NCI-H82 treated with DMSO at 0.1 percent for 48 hours (cell line): ENCODE measurements around the gene NFIX.

Source experiments
- DNase-seq: peaks from one replicate; lab custom pipeline; 2025; ENCODE audit not compliant: unreplicated experiment; lab: John Stamatoyannopoulos, UW

The NFIX gene

DNA sequence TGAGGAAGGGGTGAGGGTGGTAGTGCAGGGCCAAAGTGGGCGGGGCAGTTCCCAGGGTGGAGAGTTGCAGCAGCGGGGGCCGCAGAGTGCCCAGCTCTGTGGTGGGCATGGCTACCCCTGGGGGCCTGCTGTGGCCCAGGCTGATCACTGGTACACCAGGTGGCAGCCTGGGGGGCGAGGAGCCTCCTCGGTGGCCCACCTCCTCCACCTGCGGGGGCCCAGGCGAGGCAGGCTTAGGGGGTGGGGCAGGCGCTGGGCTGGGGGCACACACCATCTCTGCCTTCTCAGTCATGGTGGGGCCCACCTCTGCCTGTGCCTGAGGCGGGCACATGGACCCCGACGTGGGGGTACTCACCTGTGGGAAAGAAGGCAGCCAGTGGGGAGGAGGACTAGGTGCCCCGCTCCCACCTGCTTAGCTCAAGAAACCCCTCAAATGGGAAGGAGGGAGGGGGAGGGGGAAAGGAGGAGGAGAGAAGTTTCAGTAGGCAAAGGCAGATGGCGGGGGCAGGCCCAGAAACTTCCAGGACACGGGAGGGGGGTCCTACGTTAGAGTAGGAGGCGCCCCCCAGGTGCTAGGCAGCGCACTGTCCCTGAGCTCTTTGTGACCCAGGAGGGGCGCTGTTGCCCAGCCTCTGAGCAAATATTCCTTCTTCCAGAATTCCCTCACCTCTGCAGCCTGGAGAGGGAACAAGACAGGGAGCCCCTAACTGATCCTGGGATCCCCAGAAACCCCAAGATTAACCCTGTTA lies 105.7 kb downstream of the NFIX start:
- no peak for DNase-seq

DNA sequence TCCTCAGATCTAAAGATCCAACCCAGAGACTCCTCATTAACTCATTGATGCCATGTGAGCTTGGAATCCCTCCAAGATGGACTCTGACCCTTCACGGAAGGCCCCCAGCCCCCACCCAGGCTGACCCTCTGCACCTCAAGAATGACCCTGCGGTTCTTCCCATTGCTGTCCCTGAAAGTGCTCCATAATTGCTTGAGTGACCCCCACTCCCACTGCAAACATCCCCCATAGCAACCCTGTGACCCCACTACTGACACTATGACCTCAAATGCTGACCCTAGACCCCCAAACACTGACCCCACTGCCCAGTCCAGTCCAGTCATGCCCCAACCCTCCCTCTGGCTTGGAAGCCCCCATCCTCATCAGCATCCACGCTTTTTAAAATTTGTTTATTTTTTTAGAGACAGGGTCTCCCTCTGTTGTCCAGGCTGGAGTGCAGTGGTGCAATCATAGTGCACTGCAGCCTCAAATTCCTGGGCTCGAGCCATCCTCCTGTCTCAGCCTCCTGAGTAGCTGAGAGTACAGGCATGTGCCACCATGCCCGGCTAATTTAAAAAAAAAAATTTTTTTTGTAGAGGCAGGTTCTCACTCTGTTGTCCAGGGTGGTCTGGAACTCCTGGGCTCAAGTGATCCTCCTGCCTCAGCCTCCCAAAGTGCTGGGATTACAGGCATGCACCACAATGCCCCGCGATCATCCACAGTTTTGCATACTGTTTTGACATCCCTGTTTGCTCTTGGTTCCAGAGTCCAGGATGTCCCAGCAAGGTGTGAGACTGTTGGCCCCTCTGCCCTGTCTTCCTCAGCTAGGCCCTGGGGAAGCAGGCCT lies 106.5 kb downstream of the NFIX start:
- DNase-seq, result no peak

DNA sequence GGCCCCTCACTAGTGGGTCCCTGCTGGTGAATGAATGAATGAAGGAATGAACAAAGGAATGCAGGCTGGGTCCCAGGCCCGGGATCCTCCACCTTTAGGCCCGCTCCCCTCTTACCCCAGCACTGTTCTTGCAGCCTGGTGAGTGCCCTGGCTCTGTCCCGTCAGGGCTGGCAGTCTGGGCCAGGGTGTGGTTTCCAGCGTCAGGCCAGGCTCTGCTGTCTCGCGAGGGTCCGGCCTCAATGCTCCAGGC lies 107.1 kb downstream of the NFIX start:
- DNase-seq, result no peak

DNA sequence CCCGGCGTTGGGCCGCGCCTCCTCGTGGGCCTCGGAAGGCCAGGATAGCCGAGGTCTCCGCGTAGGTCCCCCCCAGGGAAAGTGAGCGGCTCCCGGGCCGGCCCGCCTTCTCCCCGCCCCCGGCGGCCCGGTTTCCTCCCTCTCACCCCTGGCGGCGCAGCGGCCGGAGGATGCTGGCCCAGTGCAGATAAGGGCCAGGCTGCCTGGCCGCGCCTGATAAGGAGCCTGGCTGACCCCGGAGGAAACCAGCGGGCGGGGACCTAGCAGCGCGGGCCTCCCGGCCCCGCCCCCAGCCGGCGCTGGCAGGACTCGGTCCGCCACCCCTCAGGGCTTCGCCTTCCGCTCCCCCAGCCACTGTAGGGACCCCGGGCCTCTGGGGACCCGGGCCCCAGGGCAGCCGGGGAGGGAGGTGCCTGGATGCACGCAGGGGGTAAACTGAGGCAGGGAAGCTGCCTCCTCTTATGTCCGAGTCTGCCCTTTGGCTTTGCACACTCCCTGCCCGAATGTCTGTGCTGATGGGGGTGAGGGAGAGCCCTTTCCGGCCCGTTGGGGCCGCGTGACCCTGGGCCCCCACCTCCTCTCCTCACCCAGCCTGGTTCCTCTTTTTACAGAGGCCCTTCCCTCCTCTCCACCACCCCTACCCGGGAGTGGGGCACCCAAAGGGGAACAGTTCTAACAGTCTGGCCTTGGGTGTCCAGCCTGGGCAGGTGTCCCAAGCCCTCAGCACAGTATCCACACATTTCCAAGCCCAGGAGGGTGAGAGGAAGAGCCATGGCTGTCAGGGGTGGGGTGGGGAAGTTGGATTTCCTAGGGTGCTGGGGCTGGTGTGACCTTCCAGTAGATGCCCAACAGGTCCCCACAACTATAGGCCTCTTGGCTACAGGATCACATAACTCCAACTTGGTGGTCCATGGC lies 107.6 kb downstream of the NFIX start, which contains the start of gene LYL1:
Gene LYL1 (minus strand): TSS at position 193 of the 915 bp plus-strand sequence. CDS start 1,687 bp downstream, outside the sequence.
- DNase-seq, result no peak

DNA sequence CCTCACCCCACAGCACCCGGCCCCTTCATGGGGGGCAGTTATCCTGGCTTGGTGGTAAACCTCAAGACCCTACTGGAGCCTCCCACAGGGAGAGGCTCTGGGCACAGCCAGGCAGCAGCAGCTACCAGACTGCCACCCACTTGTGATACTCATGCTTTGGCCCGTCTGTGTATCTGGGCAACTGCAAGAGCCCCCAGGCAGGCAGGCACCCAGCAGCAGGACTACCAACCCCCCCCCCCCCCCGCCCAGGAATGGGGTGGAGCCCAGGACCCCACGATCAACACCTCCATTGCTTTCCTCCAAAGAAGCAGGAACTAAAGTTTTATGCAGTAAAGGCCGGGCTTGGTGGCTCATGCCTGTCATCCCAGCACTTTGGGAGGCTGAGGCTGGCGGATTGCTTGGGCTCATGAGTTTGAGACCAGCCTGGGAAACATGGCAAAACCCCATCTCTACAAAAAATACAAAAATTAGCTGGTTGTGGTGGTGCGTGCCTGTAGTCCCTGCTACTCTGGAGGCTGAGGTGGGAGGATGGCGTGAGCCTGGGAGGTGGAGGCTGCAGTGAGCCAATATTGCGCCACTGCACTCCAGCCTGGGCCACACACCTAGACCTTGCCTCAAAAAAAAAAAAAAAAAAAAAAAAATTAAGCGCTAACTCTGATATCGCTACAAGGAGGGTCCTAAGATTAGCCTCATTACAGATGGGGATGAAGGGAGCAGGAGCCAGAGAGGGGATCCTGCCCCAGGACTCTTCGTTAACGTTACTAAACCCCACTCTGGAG lies 108.5 kb downstream of the NFIX start:
- DNase-seq, result no peak

DNA sequence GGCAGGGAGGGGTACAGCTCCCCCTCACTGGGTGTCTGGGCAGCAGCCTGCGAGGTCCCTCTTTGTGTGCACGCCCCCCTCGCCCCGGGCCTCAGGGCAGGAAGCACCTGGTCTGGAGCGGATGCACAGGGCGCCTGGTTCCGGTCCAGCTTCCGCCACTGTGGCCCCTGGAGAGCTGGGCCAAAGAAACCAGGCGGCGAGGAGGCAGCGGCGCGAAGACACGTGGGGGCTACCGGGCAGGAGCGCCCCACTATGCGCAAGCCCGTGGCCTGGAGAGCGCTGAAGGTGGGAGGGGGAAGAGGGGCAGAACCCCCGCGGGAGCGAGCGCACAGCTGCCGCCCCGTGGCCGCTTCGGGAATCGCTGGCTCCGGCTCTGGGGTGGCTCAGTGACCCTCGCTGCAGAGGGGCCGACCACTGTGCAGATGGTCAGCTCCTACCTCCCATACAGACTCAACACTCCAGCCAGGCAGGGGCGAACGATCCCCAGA lies 109.1 kb downstream of the NFIX start:
- no peak for DNase-seq

DNA sequence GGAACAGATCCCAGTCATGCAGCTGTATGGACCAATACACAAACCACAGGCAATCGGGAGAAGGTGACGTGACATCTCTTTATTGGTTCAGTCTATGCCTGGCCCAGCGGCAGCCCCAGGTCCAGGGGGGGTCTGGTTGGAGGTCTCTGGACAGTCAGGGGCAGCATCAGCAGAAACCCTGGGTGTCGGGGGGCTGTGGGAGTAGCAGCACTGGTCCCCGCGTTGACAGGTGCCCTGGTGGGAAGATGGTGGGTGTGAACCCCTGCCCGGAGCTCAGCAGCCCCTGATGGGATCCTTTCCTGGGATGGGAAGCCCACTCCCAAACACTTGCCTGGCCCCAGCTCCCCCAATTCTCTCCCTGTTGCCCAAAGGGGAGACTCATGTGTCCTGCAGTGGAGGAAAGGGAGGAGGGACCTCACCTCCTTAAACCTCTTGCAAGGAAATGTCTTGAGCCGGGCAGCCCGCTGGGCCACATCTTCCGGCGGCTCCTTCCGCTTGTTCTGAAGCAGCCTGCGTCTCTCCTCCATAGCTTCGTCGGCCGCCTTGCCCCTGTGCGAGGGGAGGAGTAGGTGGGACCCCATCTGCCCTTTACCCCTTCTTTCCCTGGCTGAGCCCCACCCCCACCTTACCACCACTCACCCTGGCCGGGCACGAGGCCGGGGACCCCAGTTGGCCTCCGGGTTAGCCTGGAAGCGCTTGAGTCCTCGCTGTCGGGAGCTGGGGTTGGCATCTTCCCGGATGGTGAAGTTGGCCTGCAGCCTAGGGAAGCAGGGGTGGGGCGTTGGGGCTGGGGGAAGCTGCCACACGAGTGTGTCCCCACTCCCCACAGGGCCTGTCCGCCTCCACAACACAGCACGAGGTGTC lies 109.8 kb downstream of the NFIX start:
- DNase-seq, result no peak

DNA sequence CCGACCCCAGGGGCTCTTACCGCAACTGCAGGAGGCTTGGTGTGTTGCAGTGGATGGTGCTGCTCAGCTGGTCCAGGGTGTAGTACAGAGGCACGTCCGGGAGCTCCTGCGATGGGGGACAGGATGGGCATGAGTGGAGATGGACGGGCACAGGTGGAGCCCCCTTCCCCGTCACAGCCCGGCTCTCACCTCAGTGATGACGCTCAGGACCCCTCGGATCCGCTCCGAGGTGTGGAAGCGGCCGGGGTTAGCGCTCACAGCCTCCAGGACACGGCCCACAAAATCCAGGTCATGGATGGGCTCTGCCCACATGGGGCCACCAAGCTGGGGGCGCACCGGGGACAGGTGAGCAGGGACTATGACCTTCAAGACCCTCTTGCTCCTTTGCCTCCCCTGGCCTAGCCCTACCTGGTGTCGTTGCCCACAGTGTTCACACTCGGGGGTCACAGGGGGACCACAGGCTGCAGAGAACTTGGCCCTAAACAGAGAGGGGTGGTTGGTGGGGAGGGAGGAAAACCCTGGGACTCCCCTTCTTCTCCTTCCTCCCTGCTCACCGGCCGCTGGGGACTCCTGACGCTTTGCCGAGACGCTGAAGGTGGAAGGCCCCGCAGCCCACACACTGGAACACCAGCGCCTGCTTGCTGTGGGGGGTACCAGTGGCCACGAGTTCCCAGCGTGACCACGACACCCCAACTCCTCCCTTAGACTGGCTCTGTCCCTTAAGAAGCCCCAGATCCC lies 114.3 kb downstream of the NFIX start:
- DNase-seq, result no peak

DNA sequence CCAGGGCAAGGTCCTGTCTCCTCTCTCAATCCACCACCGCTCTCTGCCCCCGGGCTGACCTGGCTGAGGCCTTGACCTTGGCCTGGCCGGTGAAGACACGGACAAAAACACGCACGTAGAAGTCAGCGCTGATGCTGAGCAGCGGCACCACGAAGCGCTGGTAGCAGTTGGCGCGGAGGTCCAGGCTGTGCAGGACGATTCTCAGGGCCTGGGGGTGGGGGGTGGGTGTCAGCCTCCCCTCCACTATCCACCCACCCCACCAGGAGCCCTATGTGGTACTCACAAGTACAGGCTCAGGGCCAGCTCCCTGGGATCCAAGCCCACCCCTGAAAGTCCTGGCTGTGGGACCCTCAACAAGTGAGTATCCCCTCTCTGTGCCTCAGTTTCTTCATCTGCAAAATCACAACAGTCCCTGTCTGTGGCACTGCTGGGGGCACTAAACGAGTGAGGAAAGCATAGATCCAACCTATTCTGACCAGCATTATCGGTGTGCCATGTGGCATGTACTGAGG lies 114.9 kb downstream of the NFIX start:
- DNase-seq, result no peak

DNA sequence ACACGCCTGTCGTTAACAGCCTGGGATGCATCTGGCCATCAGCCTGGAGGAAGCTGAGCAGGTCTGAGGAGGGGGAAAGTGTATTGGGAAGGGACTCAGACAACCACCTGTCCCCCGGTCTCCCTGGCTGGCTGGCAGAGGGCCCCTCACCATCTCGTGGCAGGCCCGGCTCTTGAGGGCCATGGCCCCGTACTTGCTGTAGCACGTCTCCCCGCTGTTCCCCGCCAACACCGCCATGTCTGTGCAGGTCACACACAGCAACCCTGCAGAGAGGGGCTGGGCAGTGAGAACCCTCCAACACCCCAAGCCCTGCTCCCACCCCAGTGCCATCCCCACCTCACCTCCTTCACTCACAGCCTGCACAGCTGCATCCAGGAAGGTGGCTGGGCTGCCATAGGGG lies 117.3 kb downstream of the NFIX start:
- DNase-seq, result no peak

DNA sequence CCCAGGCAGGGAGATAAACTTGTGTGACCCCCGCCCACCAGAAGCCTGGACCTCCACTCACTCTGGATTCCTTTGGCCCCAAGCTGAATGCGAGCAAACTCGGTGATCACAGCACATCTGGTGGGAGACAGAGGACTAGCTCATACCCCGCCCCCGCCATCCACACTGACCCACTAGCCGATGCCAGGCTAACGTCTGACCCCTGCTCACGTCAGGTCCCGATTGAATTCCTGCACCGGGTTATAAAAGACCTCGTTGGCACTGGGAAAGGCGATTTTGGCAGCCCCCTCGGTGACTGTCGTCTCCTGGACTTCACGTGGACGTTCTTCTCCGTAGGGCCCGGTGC lies 120.6 kb downstream of the NFIX start:
- no peak for DNase-seq

DNA sequence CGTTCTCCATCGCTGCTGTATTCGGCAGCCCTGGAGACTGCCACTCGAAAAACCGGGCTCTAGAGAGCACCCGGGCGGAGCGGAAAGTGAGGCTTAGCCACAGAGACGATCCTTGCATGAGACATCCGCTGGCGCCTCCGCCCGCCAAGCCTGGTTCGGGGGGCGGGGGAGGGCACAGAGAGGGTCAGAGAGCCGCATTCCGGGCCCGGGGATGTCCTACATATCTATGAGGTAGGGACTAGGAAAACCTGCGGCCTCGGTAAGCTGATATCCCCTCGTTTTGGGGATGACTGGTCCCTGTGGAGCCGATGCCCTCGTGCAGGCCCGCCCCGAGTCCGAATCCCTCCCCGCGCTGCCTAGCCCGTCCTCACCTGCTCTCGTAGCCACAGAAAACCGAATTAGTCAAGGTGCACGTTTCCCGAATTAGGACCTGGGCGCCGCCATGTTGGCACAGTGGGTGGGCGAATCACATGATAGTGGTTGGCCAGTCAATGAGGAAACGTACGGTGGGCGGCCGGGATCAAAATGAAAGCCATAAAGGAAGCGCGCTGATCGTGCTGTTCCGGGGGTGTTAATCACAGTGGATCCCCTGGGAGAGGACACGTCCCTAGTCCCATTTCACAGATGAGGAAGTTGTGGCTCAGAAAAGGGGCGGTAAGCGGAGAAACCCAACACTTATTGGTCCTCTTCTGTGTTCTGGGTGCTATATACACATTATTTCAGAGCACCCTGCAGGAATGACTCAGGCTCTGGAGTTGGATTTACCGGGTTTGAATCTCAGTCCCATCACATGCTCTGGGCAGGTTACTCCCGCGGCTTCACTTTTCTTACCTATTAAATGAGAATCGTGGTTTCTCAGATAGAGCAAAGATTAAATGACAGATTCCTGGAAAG lies 121.3 kb downstream of the NFIX start, which contains the start of gene TRMT1:
Gene TRMT1 (minus strand): TSS at position 459 of the 894 bp plus-strand sequence. CDS start 341 bp downstream, at position 118.
- DNase-seq, result peak; percentile 88

DNA sequence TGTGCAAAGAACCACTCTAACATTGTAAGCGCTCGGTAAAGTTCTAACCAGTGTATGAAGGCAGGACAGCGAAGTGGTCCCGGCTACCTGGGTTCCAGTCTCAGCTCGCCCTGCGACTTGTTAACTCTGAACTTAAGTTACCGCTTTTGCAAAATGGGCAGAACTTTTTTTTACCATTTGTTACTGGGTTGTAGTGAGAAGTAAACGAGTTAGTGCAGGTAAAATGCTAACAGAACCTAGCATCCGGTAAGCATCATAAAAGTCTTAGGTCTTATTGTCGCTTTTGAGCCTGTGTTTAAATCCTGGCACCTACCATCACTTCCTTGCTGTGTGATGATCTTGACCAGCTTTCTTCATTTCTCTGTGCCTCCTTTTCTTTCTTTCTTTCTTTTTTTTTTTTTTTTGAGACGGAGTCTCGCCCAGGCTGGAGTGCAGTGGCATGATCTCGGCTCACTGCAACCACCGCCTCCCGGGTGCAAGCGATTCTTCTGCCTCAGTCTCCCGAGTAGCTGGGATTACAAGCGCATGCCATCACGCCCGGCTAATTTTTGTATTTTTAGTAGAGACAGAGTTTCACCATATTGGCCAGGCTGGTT lies 122.0 kb downstream of the NFIX start:
- DNase-seq, result no peak

DNA sequence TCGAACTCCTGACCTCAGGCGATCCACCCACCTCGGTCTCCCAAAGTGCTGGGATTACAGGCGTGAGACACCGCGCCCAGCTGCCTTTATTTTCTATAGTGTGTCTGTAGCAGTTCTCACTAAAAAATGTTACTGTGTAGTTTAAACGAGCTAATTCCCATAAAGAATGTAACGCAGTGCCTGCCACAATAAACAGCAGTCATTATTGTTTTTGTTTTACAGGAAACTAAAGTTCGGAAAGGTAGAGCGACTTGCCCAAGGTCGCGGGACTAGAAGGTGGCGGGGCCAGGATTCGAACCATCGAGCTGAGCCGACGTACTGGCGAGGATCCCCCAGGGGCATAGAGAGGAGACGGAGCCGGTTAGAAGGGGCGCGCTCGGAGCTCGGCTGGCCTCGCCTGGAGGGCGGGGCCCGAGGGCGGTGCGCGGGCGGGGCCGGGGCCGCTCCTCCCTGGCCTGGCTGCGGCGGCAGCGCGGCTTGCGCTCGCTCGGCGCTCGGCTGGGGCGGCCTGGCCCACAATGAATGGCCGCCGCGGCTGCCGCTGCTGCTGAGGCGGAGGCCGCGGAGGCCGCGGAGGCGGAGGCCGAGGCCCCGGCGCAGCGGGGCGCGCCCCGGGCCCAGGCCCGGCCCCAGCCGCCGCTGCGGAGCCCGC lies 122.6 kb downstream of the NFIX start, which contains the start of gene NACC1:
Gene NACC1 (plus strand): TSS at position 493 of the 652 bp plus-strand sequence. CDS start 16,944 bp downstream, outside the sequence.
- peak; percentile 89 for DNase-seq

DNA sequence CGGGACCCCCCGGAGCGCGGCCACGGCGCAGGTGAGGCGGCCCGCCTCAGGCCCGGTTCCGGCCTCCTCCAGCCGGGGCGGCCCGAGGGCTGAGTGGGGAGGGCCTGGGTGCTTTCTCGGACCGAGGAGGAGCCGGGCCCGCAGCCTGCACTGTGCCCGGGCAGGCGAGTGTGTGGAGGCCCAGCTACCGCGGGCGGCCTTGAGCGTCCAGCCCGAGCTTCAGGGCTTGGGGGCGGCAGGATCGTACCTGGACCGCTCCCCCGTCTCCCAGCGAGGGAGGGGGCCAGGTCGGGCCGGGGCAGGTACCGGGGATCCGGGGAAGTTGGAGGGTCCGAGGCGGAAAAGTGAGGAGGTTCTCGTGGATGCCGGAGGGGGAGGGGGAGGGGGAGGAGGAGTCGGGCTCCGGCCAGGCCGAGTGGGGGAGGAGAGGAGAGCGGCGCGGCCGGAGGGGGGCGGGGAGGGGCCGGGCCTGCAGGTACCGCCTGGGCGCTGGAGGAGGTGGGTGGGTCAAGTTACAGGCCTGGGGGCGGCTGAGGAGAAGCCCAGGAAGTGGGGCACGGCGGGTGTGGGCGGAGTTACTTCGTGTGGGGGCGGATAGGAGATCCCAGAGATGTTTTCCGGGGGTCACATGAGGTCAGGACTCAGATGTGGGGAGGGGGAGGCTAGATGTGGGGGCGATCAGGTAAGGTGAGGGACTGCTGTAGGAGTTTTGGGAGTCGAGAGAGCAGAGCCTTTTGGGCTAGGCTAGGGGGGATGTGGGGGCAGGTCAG lies 123.3 kb downstream of the NFIX start:
- DNase-seq, result peak; percentile 30

DNA sequence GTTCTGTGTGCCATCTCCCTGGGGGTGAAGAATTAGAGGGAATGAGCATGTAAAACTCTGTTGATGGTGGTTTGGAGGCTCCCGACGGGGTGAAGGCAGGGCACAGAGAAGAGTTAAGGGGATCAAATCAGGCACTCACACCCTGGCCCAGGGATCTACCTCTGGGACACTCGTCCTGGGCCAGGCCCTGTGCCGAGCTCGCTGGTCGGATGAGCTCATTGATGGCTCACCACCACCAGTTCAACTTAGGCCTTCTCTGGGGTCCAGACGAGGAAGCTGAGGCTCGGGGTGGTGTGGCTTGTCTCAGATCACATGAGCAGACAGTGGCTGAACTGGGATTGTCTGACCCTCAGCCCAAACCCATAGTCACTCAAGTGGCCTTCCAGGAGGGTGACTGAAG lies 124.4 kb downstream of the NFIX start:
- DNase-seq, result no peak
